Measurements from ENCODE around the gene CHN1. TPM values are rescaled to one million over a fixed set of nuclear protein-coding genes. Genes with fewer than 3 reads are reported as not detected.

CHN1 gene
- total RNA-seq, 1 donor from 2014 or later = 1.7 TPM

- intact Hi-C loops (cut with micrococcal nuclease) = no loop called here
Observed at GRCh38 chr2:174789001-174789400, 216.2 kb downstream of the CHN1 start.

- intact Hi-C loops (cut with micrococcal nuclease) = no loop called here
Observed at GRCh38 chr2:174788291-174788929, 216.8 kb downstream of the CHN1 start.

- intact Hi-C loops (cut with micrococcal nuclease) = no loop called here
Observed at GRCh38 chr2:174787487-174788205, 217.5 kb downstream of the CHN1 start.

GRCh38 chr2:174786066-174786725 is 219.0 kb downstream of the CHN1 start:
- intact Hi-C loops (cut with micrococcal nuclease) = no loop called here

- intact Hi-C loops (cut with micrococcal nuclease) = no loop called here
Observed at GRCh38 chr2:174785481-174785880, 219.7 kb downstream of the CHN1 start.

GRCh38 chr2:174784909-174785308 is 220.3 kb downstream of the CHN1 start:
- intact Hi-C loops (cut with micrococcal nuclease) = no loop called here

GRCh38 chr2:174784316-174784715 is 220.9 kb downstream of the CHN1 start:
- intact Hi-C loops (cut with micrococcal nuclease) = no loop called here

- intact Hi-C loops (cut with micrococcal nuclease) = no loop called here
Observed at GRCh38 chr2:174781996-174782395, 223.2 kb downstream of the CHN1 start.

- intact Hi-C loops (cut with micrococcal nuclease) = no loop called here
Observed at GRCh38 chr2:174781298-174781697, 223.9 kb downstream of the CHN1 start.

GRCh38 chr2:174780856-174781255 is 224.3 kb downstream of the CHN1 start:
- intact Hi-C loops (cut with micrococcal nuclease) = no loop called here

GRCh38 chr2:174780191-174780840 is 224.9 kb downstream of the CHN1 start:
- intact Hi-C loops (cut with micrococcal nuclease) = no loop called here

- intact Hi-C loops (cut with micrococcal nuclease) = loop anchor here (5.0 to 10.0 kb wide), 3 partner anchors 75 to 385 kb away; partner anchors contain the start of genes ATF2 and WIPF1
Observed at GRCh38 chr2:174779361-174779928, 225.7 kb downstream of the CHN1 start.

GRCh38 chr2:174778085-174778981 is 226.8 kb downstream of the CHN1 start:
- intact Hi-C loops (cut with micrococcal nuclease) = loop anchor here (1.0 to 10.0 kb wide), 4 partner anchors 26 to 386 kb away; partner anchors contain the start of genes ATF2 and WIPF1

- intact Hi-C loops (cut with micrococcal nuclease) = loop anchor here (1.0 to 10.0 kb wide), 4 partner anchors 25 to 387 kb away; partner anchors contain the start of genes ATF2 and WIPF1
Observed at GRCh38 chr2:174777347-174778084, 227.7 kb downstream of the CHN1 start.

- intact Hi-C loops (cut with micrococcal nuclease) = loop anchor here (5.0 to 10.0 kb wide), 3 partner anchors 72 to 388 kb away; partner anchors contain the start of genes ATF2 and WIPF1
Observed at GRCh38 chr2:174776675-174777074, 228.5 kb downstream of the CHN1 start.

GRCh38 chr2:174776223-174776622 is 229.0 kb downstream of the CHN1 start:
- intact Hi-C loops (cut with micrococcal nuclease) = loop anchor here (5.0 to 10.0 kb wide), 3 partner anchors 71 to 389 kb away; partner anchors contain the start of genes ATF2 and WIPF1

GRCh38 chr2:174775571-174775980 is 229.6 kb downstream of the CHN1 start:
- intact Hi-C loops (cut with micrococcal nuclease) = loop anchor here (5.0 to 10.0 kb wide), 3 partner anchors 71 to 389 kb away; partner anchors contain the start of genes ATF2 and WIPF1

- intact Hi-C loops (cut with micrococcal nuclease) = loop anchor here (5.0 to 10.0 kb wide), 3 partner anchors 70 to 390 kb away; partner anchors contain the start of genes ATF2 and WIPF1
Observed at GRCh38 chr2:174774886-174775285, 230.3 kb downstream of the CHN1 start.

- intact Hi-C loops (cut with micrococcal nuclease) = loop anchor here (10.0 kb wide), 2 partner anchors 68 to 392 kb away; partner anchors contain the start of gene ATF2
Observed at GRCh38 chr2:174773215-174773614, 232.0 kb downstream of the CHN1 start.
